ENCODE results near the gene MCTP1.

DNA sequence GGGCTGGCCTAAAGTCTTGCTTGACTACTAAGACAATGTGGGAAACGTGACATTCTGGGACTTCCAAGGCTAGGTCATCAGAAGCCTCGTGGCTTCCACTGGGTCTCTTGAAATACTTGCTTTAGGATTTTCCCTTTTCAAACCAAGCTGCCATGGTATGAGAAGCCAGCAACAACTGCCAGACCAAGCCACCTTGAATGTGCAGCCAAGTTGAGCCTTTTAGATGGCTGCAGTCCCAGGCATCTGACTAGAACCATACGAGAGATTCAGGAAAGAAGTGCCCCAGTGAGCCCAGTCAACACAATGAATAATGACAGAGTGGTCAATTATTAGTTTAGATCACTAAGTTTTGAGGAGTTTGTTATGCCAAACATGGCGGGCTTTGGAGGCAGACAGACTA is 523.1 kb downstream of the MCTP1 start:
- TF ChIP-seq CTCF (IDR thresholded peaks at IDR 0.05; ENCODE audit: low read depth, low read length), result no peak
- TF ChIP-seq EZH2phosphoT487 (IDR thresholded peaks at IDR 0.05; ENCODE audit: low read depth), result no peak

Measured in OCI-LY3 (cell line).